Upper lobe of right lung (tissue), 1 donor: Measurements from ENCODE around the gene DDX54. TPM values are rescaled to one million over a fixed set of nuclear protein-coding genes. Genes with fewer than 3 reads are reported as not detected.
A peak's percentile ranks its signal among the peaks of the same experiment; 100 is the strongest.

ENCODE experiments used
- ATAC-seq: fragments of 200-7000 bp; cut with Tn5 transposase; one replicate; pipeline ENCODE4 v1.9.1; 2020; ENCODE audit warnings: mild to moderate bottlenecking, moderate library complexity
- DNase-seq: peaks from one replicate; pipeline ENCODE4 v3.0.0-alpha.2; 2020
- H3K27ac ChIP-seq: fragments of 200-600 bp; one replicate; pipeline ENCODE4 v1.8.0; 2022
- H3K27me3 ChIP-seq: fragments of 200-600 bp; one replicate; pipeline ENCODE4 v1.8.0; 2022; ENCODE audit warnings: mild to moderate bottlenecking
- H3K36me3 ChIP-seq: fragments of 200-600 bp; one replicate; pipeline ENCODE4 v1.8.0; 2022
- H3K4me1 ChIP-seq: fragments of 200-600 bp; one replicate; pipeline ENCODE4 v1.8.0; 2022
- H3K4me3 ChIP-seq: fragments of 200-600 bp; one replicate; pipeline ENCODE4 v1.8.0; 2022; ENCODE audit warnings: mild to moderate bottlenecking
- H3K9me3 ChIP-seq: fragments of 200-600 bp; one replicate; pipeline ENCODE4 v1.8.0; 2022
- CTCF ChIP-seq: fragments of 200-600 bp; IDR thresholded peaks from one replicate; pipeline ENCODE4 v1.8.0; 2022; ENCODE audit warnings: antibody characterized with exemption
- intact Hi-C: fragments of 100-400 bp; cut with DNase I; formaldehyde crosslinking; loops from one replicate; pipeline ENCODE4 v1.11.0; 2022
- total RNA-seq: library from RNA; stranded (reverse); fragmentation: NEBNext Ultra II Directional; extraction: Animal tissue kit (Norgen Biotek cat#: 25700); gene quantifications from one replicate; pipeline ENCODE4 v1.2.1, GENCODE V29; 2021
- donor health status: DM: no; HTN: yes; CAD: no; lungs with severe emphysema.

The DDX54 gene
- total RNA-seq, 1 donor from 2014 or later = 55.8 TPM

- no peak for TF ChIP-seq CTCF
Measured at GRCh38 chr12:113131556-113131955, 53.7 kb downstream of the DDX54 start.

GRCh38 chr12:113130457-113131135 is 54.7 kb downstream of the DDX54 start:
- Histone ChIP-seq H3K27ac (no peak overlapping the region), H3K27me3 (peaks cover 12% of the 10 kb centered on the region), H3K9me3 (no peaks in the 10 kb centered on the region), H3K4me3 (no peak overlapping the region), H3K4me1 (no peaks in the 10 kb centered on the region), H3K36me3 (no peaks in the 10 kb centered on the region)
- intact Hi-C loops = no loop called here
- ATAC-seq (peak; percentile 3), DNase-seq (no peak)
- TF ChIP-seq CTCF = no peak

More at GRCh38 chr12:113131556-113131955, 53.7 kb downstream of the DDX54 start:
- DNase-seq (no peak), ATAC-seq (no peak)
- Histone ChIP-seq H3K4me3 (no peak overlapping the region), H3K4me1 (no peaks in the 10 kb centered on the region), H3K27me3 (peaks cover 21% of the 10 kb centered on the region), H3K9me3 (no peaks in the 10 kb centered on the region), H3K27ac (no peak overlapping the region), H3K36me3 (no peaks in the 10 kb centered on the region)
- intact Hi-C loops = no loop called here

GRCh38 chr12:113129664-113130456 is 55.4 kb downstream of the DDX54 start:
- Histone ChIP-seq H3K4me3 (no peak overlapping the region), H3K4me1 (no peaks in the 10 kb centered on the region), H3K27me3 (peaks cover 5% of the 10 kb centered on the region), H3K27ac (no peak overlapping the region), H3K9me3 (no peaks in the 10 kb centered on the region), H3K36me3 (no peaks in the 10 kb centered on the region)
- no peak for TF ChIP-seq CTCF
- ATAC-seq (peak; percentile 5), DNase-seq (no peak)
- intact Hi-C loops = no loop called here

- H3K4me3 ChIP-seq = no peak overlapping the region
- intact Hi-C loops = no loop called here
- no peak overlapping the region for H3K27ac ChIP-seq
- ATAC-seq = no peak
- H3K36me3 ChIP-seq = no peaks in the 10 kb centered on the region
- TF ChIP-seq CTCF = no peak
- H3K27me3 ChIP-seq = no peaks in the 10 kb centered on the region
- no peaks in the 10 kb centered on the region for H3K4me1 ChIP-seq
- no peaks in the 10 kb centered on the region for H3K9me3 ChIP-seq
- DNase-seq = no peak
Measured at GRCh38 chr12:113128802-113129663, 56.2 kb downstream of the DDX54 start.

- ATAC-seq (no peak), DNase-seq (no peak)
- intact Hi-C loops = no loop called here
- Histone ChIP-seq H3K27me3 (no peaks in the 10 kb centered on the region), H3K4me1 (no peaks in the 10 kb centered on the region), H3K36me3 (no peaks in the 10 kb centered on the region), H3K4me3 (no peak overlapping the region), H3K27ac (no peak overlapping the region), H3K9me3 (no peaks in the 10 kb centered on the region)
- TF ChIP-seq CTCF = no peak
Measured at GRCh38 chr12:113127791-113128199, 57.5 kb downstream of the DDX54 start.
